GM23338 (cell line): ENCODE measurements around the gene PIK3C2G. TPM values are rescaled to one million over a fixed set of nuclear protein-coding genes. Genes with fewer than 3 reads are reported as not detected.

Experiments used
- ATAC-seq: fragments of 200-7000 bp; cut with Tn5 transposase; 3 replicates; pipeline ENCODE4 v1.9.1; 2020
- DNase-seq: peaks from one replicate; pipeline ENCODE4 v3.0.0-alpha.2; 2015; ENCODE audit warnings: low spot score
- H2AFZ ChIP-seq: fragments of 200-600 bp; sonication (generic); 2 replicates; pipeline ENCODE4 v1.8.0; 2016; ENCODE audit warnings: antibody characterized with exemption, mild to moderate bottlenecking, moderate library complexity
- H3F3A ChIP-seq: fragments of 200-600 bp; sonication (generic); replicated peaks from 2 replicates; pipeline ENCODE4 v1.8.0; 2017; ENCODE audit warnings: antibody characterized with exemption, mixed run types, low read depth
- H3K27ac ChIP-seq: fragments of 200-600 bp; sonication (generic); 2 replicates; pipeline ENCODE4 v1.6.1; 2016; ENCODE audit warnings: low read depth
- H3K27me3 ChIP-seq: fragments of 200-600 bp; sonication (generic); 2 replicates; pipeline ENCODE4 v1.8.0; 2016; ENCODE audit warnings: mild to moderate bottlenecking, mixed run types, moderate library complexity; ENCODE audit not compliant: insufficient read depth
- H3K36me3 ChIP-seq: fragments of 200-600 bp; sonication (generic); 2 replicates; pipeline ENCODE4 v1.8.0; 2016; ENCODE audit warnings: mild to moderate bottlenecking; ENCODE audit not compliant: insufficient read depth
- H3K4me1 ChIP-seq: fragments of 200-600 bp; sonication (generic); 2 replicates; pipeline ENCODE4 v1.8.0; 2016; ENCODE audit warnings: mild to moderate bottlenecking, moderate library complexity; ENCODE audit not compliant: insufficient read depth
- H3K4me2 ChIP-seq: fragments of 200-600 bp; sonication (generic); 2 replicates; pipeline ENCODE4 v1.7.1; 2017; ENCODE audit warnings: mixed run types
- H3K4me3 ChIP-seq: fragments of 200-600 bp; sonication (generic); 2 replicates; pipeline ENCODE4 v1.6.1; 2016; ENCODE audit warnings: mixed run types
- H3K79me2 ChIP-seq: fragments of 200-600 bp; sonication (generic); replicated peaks from 2 replicates; pipeline ENCODE4 v1.8.0; 2017; ENCODE audit warnings: mild to moderate bottlenecking; ENCODE audit not compliant: insufficient read depth
- H3K9me2 ChIP-seq: fragments of 200-600 bp; sonication (generic); 2 replicates; pipeline ENCODE4 v1.8.0; 2017; ENCODE audit not compliant: insufficient read depth
- H4K20me1 ChIP-seq: fragments of 200-600 bp; sonication (generic); replicated peaks from 2 replicates; pipeline ENCODE4 v1.8.0; 2017; ENCODE audit warnings: mild to moderate bottlenecking; ENCODE audit not compliant: insufficient read depth
- H3K27ac Mint-ChIP-seq: 2 replicates; pipeline ENCODE4 v1.8.0; 2020; ENCODE audit warnings: inconsistent platforms, mild to moderate bottlenecking, moderate library complexity, mixed read lengths
- H3K27me3 Mint-ChIP-seq: 3 replicates; pipeline ENCODE4 v1.8.0; 2022; ENCODE audit warnings: low read depth, mild to moderate bottlenecking, moderate library complexity, mixed read lengths, inconsistent platforms; ENCODE audit not compliant: insufficient read depth, poor library complexity
- H3K36me3 Mint-ChIP-seq: 3 replicates; pipeline ENCODE4 v1.8.0; 2021; ENCODE audit warnings: low read depth, mild to moderate bottlenecking, inconsistent platforms, moderate library complexity, mixed read lengths
- H3K4me1 Mint-ChIP-seq: 3 replicates; pipeline ENCODE4 v1.8.0; 2020; ENCODE audit warnings: mild to moderate bottlenecking, inconsistent platforms, mixed read lengths
- H3K4me3 Mint-ChIP-seq: 3 replicates; pipeline ENCODE4 v1.8.0; 2021; ENCODE audit warnings: moderate library complexity, mild to moderate bottlenecking, inconsistent platforms, mixed read lengths
- H3K9me3 Mint-ChIP-seq: 3 replicates; pipeline ENCODE4 v1.8.0; 2020; ENCODE audit warnings: moderate library complexity, mild to moderate bottlenecking, inconsistent platforms, mixed read lengths
- EZH2 ChIP-seq: fragments of 200-600 bp; sonication (generic); IDR thresholded peaks from one replicate; pipeline ENCODE4 v1.8.0; 2017; ENCODE audit warnings: antibody characterized with exemption, mild to moderate bottlenecking, low read depth; ENCODE audit not compliant: unreplicated experiment
- NANOG ChIP-seq: IDR thresholded peaks from 2 replicates; pipeline ENCODE4 v1.6.1; 2016; ENCODE audit warnings: antibody characterized with exemption, borderline replicate concordance
- POLR2AphosphoS5 ChIP-seq: IDR thresholded peaks from 2 replicates; pipeline ENCODE4 v1.6.1; 2016; ENCODE audit warnings: antibody characterized with exemption, low read depth
- ZNF462 ChIP-seq: fragments of 250-450 bp; sonication (Bioruptor Pico); IDR thresholded peaks from 2 replicates; pipeline ENCODE4 v1.5.0; 2020; ENCODE audit warnings: mild to moderate bottlenecking, moderate library complexity
- polyA plus RNA-seq: library from polyadenylated mRNA; unstranded; fragments of >200 nt; fragmentation: Nextera tagmentation; extraction: Ambion mirVana; gene quantifications from 2 replicates; pipeline ENCODE4 v1.2.1, GENCODE V29; 2016
- total RNA-seq: library from RNA; depleted of rRNA; stranded (reverse); fragments of >200 nt; shearing (Covaris generic); gene quantifications from 2 replicates; pipeline ENCODE4 v1.2.3, GENCODE V29; 2014
- TF ChIP-seq, protein P1 (sequence below), 2 experiments: fragments of 200-600 bp in 1 of 2; sonication (generic) in 1 of 2; conservative IDR thresholded peaks; 2 replicates each; pipeline versions ENCODE4 v1.5.1 to v1.6.1; 2016 to 2017; ENCODE audit warnings: antibody characterized with exemption in 2 of 2, low read depth in 2 of 2, mild to moderate bottlenecking in 2 of 2, moderate library complexity in 1 of 2

PIK3C2G gene
- total and polyA plus RNA-seq, 2 experiments from 2014 or later, result not detected

DNA sequence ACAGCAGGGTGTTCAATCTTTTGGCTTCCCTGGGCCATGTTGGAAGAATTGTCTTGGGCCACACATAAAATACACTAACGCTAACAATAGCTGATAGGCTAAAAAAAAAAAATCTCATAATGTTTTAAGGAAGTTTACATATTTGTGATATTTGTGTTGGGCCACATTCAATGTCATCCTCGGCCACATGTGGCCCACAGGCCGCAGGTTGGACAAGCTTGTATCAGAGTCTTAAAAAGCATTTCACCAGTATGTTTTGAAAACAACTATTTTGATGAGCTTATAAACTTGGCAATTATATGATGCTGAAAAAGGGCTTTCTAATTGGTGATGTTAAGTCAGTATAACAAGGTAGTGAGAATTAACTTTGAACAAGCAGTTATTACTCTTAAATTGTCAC is 78.9 kb downstream of the PIK3C2G start:
- no peak overlapping the region for H3K4me3 Mint-ChIP-seq
- Histone ChIP-seq H4K20me1 (no peaks in the 10 kb centered on the region), H3K27me3 (no peaks in the 10 kb centered on the region), H3F3A (no peaks in the 10 kb centered on the region), H2AFZ (no peak overlapping the region), H3K4me1 (no peaks in the 10 kb centered on the region), H3K4me2 (no peak overlapping the region), H3K79me2 (no peaks in the 10 kb centered on the region), H3K27ac (no peak overlapping the region), H3K36me3 (no peaks in the 10 kb centered on the region), H3K4me3 (no peak overlapping the region), H3K9me2 (no peaks in the 10 kb centered on the region)
- no peaks in the 10 kb centered on the region for H3K4me1 Mint-ChIP-seq
- no peak overlapping the region for H3K27ac Mint-ChIP-seq
- DNase-seq, result no peak
- no peaks in the 10 kb centered on the region for H3K9me3 Mint-ChIP-seq
- H3K36me3 Mint-ChIP-seq, result no peaks in the 10 kb centered on the region
- no peak for TF ChIP-seq EZH2
- TF ChIP-seq POLR2AphosphoS5, result no peak
- TF ChIP-seq, protein P1, sequence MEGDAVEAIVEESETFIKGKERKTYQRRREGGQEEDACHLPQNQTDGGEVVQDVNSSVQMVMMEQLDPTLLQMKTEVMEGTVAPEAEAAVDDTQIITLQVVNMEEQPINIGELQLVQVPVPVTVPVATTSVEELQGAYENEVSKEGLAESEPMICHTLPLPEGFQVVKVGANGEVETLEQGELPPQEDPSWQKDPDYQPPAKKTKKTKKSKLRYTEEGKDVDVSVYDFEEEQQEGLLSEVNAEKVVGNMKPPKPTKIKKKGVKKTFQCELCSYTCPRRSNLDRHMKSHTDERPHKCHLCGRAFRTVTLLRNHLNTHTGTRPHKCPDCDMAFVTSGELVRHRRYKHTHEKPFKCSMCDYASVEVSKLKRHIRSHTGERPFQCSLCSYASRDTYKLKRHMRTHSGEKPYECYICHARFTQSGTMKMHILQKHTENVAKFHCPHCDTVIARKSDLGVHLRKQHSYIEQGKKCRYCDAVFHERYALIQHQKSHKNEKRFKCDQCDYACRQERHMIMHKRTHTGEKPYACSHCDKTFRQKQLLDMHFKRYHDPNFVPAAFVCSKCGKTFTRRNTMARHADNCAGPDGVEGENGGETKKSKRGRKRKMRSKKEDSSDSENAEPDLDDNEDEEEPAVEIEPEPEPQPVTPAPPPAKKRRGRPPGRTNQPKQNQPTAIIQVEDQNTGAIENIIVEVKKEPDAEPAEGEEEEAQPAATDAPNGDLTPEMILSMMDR (conservative IDR thresholded peaks at IDR 0.05; ENCODE audit: low read depth in 2 of 2), result no peak
- TF ChIP-seq NANOG, result no peak
- TF ChIP-seq ZNF462, result no peak
- H3K27me3 Mint-ChIP-seq, result peaks cover 1% of the 10 kb centered on the region
- ATAC-seq, result no peak
